ENCODE measurements around the gene C5orf22.
"Not testable (repeated sequence)": the region's sequence is repeated elsewhere in the genome, so short reads cannot be mapped to it uniquely, and the experiment has no call there.

C5orf22 gene

GRCh38 chr5:31554552-31554951 lies 22.5 kb downstream of the C5orf22 start:
- DNase-seq: no peak

- no peak for DNase-seq
Measured at GRCh38 chr5:31556461-31556860, 24.4 kb downstream of the C5orf22 start.

DNA sequence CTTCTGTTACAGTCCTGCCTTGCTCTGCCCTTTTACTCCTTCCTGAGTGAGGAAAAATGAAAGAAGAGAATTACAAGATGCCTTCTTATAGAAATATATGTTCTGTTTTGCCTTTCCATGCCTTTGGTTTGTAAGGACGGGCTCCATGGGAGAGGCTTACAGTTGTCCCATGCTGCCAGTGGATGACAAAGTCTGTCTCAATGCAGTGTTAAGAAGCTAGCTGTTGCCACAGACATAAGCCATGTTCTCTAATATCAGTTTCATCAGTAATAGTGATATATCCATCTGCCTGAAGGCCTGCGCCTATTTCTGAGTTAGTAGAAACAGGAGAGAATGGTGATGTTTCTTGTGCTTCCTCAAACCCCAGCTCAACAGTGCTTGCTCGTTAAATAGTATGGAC lies 27.8 kb downstream of the C5orf22 start:
- DNase-seq: no peak

- DNase-seq: no peak
Measured at GRCh38 chr5:31561946-31562345, 29.8 kb downstream of the C5orf22 start.

DNA sequence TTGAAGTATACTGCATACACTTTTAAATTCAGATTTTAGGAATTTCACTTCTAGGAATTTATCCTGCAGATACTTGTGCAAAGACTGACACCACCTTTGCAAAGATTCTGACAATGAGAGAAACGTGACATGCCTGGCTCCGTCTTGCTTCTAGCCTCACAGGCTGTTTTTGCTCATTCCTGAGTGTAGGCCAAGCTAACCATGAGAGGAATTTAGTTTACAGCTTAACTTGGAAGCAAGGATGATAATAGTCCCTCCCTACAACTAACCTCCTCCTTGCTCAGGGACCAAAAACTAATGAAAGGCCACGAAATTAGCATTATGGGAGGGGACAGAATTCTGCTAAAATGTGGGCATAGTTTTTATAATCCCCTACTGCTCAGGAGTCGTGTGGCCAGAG lies 31.1 kb downstream of the C5orf22 start:
- DNase-seq: no peak

DNA sequence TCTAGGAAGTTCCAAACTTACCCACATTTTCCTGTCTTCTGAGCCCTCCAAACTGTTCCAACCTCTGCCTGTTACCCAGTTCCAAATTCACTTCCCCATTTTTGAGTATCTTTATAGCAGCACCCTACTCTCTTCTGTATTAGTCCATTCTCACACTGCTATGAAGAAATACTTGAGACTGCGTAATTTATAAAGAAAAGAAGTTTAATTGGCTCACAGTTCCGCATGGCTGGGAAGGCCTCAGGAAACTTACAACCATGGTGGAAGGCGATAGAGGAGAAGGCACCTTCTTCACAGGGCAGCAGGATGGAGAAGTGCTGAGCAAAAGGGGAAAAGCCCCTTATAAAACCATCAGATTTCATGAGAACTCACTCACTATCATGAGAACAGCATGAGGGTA lies 34.3 kb downstream of the C5orf22 start:
- not testable (repeated sequence) for DNase-seq

DNA sequence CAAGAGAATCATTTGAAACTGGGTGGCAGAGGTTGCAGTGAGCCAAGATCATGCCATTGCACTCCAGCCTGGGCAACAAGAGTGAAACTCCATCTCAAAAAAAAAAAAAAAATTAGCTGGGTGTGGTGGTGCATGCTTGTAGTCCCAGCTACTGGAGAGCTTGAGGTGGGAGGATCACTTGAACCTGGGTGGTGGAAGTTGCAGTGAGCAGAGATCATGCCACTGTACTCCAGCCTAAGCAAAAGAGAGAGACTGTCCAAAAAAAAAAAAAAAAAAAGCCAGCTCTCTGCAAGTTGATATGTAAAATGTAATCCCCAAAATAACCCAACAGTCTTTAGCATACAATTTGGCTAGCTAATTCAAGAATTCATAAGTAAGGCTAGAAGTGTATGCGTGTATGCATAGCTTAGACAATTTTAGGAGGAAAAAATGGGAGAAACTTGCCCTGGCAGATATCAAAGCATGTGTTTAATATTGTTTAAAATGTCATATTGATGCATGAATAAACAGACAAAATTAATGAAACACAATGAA lies 36.3 kb downstream of the C5orf22 start:
- no peak for DNase-seq

DNA sequence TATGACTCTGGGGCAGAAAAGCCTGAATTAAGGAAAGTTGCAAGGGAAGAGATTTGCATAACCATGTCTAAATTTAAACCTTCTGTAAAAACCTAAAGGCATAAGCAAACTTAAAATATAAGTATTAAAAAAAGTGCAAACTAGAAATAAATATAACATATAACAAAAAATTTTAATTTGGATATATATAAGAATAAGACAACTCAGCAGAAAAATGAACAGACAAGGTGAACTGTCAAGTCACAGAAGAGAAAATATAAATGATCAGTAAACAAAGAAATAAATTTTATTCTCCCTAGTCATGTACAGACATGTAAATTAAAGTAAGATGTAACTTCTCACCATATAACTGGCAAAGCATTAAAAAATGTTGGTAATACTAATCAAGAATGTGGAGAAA lies 37.0 kb downstream of the C5orf22 start:
- no peak for DNase-seq

GRCh38 chr5:31573494-31574142 lies 41.5 kb downstream of the C5orf22 start:
- DNase-seq: no peak

- no peak for DNase-seq
Measured at GRCh38 chr5:31574772-31575171, 42.7 kb downstream of the C5orf22 start.

GRCh38 chr5:31577438-31577837 lies 45.3 kb downstream of the C5orf22 start:
- no peak for DNase-seq

GRCh38 chr5:31579558-31579957 lies 47.5 kb downstream of the C5orf22 start:
- no peak for DNase-seq

DNA sequence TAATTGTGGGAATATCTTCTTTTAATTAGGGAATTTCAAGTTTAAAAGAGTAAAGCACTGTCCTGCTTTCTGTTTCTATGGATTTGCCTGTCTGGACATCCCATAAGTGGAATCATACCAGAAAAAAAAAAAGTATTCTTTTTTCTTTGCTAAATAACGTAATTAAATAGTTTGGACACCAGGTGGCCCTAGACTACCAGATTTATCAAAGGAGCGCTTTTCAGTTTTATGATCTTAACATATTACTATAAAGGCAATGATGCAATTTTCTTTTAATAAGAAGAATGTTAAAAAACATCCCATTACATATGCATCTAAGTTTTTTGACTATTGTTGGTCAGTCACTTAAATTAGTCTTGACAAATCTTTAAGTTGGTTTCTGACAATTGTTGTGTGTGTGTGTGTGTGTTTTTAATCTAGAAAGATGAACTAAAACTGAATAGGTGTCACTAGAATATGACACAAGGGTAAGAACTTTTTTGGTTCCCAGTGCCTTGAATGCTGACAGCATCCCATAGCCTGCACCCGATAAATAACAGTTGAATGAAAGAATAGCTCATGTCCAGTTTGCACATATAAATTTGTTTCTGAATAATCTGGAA lies 49.5 kb downstream of the C5orf22 start:
- peak; percentile 40 for DNase-seq

DNA sequence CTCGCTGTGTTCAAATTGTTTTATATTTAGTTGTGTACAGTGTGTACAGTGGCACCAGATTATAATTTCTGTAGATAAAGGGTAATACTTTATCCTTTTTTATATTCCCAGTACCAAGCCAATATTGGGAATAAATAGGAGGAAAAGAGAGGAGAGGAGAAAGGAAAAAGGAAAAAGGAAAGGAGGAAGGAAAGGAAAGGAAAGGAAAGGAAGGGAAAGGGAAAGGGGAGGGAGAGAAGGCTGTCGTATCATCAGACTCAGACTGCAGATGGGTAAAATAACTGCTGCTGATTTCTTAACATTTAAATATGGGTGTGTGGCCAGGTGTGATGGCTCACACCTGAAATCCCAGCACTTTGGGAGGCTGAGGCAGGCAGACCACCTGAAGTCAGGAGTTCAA lies 51.0 kb downstream of the C5orf22 start:
- DNase-seq: no peak

GRCh38 chr5:31585166-31585894 lies 53.2 kb downstream of the C5orf22 start:
- DNase-seq: no peak

- no peak for DNase-seq
Measured at GRCh38 chr5:31585895-31586270, 53.8 kb downstream of the C5orf22 start.

- DNase-seq: no peak
Measured at GRCh38 chr5:31587546-31587945, 55.4 kb downstream of the C5orf22 start.

DNA sequence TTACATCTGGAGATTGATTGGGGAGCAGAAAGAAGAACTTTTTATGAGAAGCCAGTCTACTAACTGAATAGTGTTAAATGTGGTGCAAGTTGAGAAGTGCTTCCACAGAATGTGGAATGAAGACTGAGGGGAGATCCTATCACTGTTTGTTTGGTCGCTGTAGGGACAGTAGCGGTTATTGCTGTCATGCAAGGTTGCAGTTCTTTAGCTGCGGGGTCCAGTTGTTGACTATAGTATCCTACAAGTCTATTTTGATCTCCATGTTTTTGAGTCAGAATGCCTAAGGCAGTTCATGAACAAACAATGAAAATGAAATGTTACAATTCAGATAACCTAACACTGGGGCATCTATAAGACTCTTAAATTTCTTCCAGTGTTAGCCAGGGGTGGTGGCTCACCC lies 61.6 kb downstream of the C5orf22 start:
- no peak for DNase-seq

DNA sequence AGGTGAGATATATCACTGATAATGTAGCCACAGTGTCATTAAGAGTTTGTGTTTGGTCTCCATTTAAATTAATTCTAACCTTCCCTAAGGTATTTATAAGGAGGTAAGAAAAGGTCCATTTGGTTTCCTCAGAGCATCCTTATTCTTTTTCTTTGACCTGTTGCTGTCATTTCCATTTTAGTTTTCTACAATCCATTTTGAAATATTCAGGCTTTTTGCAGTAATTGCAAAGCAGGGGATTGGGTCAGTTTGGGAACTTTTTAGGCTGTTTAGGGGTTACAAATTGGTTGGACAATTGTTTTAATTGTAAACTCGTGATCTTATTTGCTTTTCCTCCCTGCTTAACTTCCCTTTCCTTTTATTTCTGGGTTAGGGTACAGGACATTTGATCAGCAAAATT lies 64.3 kb downstream of the C5orf22 start:
- no peak for DNase-seq

DNA sequence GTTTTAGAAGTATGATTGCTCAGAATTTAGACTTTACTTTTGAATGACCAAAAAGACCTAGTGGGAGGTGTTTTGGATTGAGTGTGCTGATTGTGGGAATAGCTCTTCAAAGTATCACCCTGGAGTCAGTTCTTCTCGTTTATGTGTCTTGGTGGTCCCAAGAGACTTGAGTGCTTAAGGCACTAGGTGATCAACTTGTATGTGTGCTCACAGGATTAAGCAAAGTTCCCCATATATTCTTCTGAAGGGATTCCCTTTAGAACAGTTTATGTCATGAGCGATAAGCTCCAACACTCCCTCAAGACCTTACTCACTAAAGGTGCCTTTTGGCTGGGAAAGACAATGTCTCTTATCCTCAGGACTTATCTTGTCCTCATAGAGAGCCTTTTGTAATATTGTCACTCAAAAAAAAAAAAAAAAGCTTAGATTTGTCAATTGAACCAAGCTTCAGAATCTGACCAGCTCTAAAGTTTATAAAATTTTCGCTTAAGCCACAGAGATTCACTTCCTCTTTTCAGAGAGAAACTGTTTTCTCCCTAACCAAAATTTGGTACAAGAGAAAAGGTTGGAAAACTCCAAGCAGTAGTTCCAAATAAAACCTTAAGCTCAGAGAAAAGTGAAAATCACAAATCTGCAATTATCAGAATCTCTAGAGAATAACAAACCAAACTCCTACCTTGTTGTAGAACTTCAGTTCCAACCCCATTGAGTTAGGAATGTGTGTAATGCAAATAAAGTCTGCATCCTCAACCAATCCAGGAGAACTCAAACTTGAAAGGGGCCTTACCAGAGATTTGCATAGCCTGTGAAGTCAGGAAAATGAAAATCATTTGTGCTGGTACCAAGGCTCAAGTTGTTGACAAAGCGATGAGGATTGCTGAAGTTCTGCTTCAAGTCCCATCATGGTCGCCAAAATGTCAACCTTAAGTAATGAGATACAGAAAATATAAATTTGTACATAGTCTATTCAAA lies 66.8 kb downstream of the C5orf22 start:
- no peak for DNase-seq

GRCh38 chr5:31602305-31602704 lies 70.2 kb downstream of the C5orf22 start:
- not testable (repeated sequence) for DNase-seq

DNA sequence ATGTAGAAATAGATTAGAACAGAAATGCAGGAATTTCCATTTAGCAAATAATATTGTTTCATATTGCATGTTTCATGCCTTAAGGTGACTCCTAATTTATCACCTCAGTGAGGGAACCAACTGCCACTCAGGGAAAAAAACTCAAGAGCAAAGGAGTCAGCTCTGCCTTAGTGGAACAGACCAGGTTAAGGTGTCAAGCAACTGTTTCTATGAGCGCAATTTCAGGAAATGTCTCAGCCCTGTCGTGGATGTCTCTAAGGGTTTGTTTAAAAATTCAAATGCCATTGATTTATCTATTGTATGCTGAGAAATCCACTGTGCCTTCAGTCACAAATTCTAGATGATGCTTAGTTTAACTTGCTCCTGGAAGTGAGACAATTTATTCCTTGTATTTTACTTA lies 72.1 kb downstream of the C5orf22 start:
- no peak for DNase-seq

DNA sequence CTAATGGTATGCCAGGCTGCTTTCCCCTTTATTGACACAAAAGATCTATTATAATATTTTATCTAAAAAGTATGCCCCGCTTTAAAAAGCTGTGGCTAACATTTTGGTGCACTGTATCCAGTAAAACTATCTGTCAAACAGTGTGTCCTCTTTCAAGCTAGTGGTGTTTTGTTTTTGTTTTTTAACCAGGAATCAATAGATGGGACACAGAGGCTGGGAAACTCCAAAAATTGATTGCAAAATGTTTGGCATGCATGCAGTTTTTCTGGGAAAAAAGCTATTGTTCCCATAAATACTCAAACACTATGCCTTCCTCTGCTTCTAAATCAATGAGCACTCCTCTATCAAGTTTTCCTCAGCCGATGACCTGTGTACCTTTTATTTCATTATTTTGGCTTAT lies 72.5 kb downstream of the C5orf22 start:
- no peak for DNase-seq
